H1 (cell line): ENCODE measurements around the gene ALLC. TPM values are rescaled to one million over a fixed set of nuclear protein-coding genes. Genes with fewer than 3 reads are reported as not detected.

Experiments used
- CTCF ChIA-PET: fragments of 300-600 bp; sonication (Branson Sonifier 250); formaldehyde crosslinking; loops from one replicate; lab custom pipeline; 2021; ENCODE audit not compliant: partially characterized antibody; lab: Charles Lee
- POLR2A ChIA-PET: fragments of 300-600 bp; sonication (Branson Sonifier 250); formaldehyde crosslinking; loops from one replicate; lab custom pipeline; 2021; ENCODE audit warnings: inconsistent platforms; ENCODE audit not compliant: partially characterized antibody; lab: Charles Lee
- DNase-seq, 2 experiments: peaks; one replicate each; pipeline versions ENCODE4 v3.0.0 to v3.0.0-alpha.2; 2010 to 2022; ENCODE audit warnings: low spot score in 2 of 2, low read depth in 1 of 2, mixed read lengths in 1 of 2
- FAIRE-seq: peaks from 2 replicates; lab custom pipeline; 2011; peaks lifted over from hg19 to GRCh38; lab: Jason Lieb, UNC
- H2AFZ ChIP-seq: 2 replicates; pipeline ENCODE4 v1.8.1; 2012; ENCODE audit warnings: low read length, inconsistent platforms
- H2AK5ac ChIP-seq: 2 replicates; pipeline ENCODE4 v1.6.1; 2013; ENCODE audit warnings: low read depth, low read length
- H2BK120ac ChIP-seq: replicated peaks from 2 replicates; pipeline ENCODE3; 2013; ENCODE audit warnings: low read depth, low read length, inconsistent platforms
- H2BK12ac ChIP-seq: 2 replicates; pipeline ENCODE4 v1.6.1; 2013; ENCODE audit warnings: low read depth, low read length
- H2BK15ac ChIP-seq: 2 replicates; pipeline ENCODE4 v1.6.1; 2013; ENCODE audit warnings: low read length
- H2BK20ac ChIP-seq: 2 replicates; pipeline ENCODE4 v1.6.1; 2013; ENCODE audit warnings: low read length
- H2BK5ac ChIP-seq: 2 replicates; pipeline ENCODE4 v1.6.1; 2013; ENCODE audit warnings: low read depth, low read length
- H3K14ac ChIP-seq: 2 replicates; pipeline ENCODE4 v1.6.1; 2013; ENCODE audit warnings: inconsistent platforms; ENCODE audit not compliant: insufficient read length
- H3K18ac ChIP-seq: 2 replicates; pipeline ENCODE4 v1.6.1; 2013; ENCODE audit warnings: low read length; ENCODE audit errors: extremely low read depth
- H3K23ac ChIP-seq: 2 replicates; pipeline ENCODE4 v1.6.1; 2013; ENCODE audit warnings: inconsistent platforms; ENCODE audit not compliant: insufficient read length
- H3K23me2 ChIP-seq: 2 replicates; pipeline ENCODE4 v1.6.1; 2013; ENCODE audit warnings: low read depth, low read length
- H3K27ac ChIP-seq: 2 replicates; pipeline ENCODE4 v1.6.1; 2011; ENCODE audit warnings: low read depth, low read length, inconsistent platforms
- H3K27me3 ChIP-seq, 4 experiments: replicated peaks in 1 of 4; 1 replicate in 1 of 4; 2 replicates in 3 of 4; pipeline versions ENCODE4 v1.6.1 to v1.8.1; 2011 to 2013; ENCODE audit warnings: low read length in 3 of 4, mild to moderate bottlenecking in 3 of 4, inconsistent platforms in 2 of 4, mixed read lengths in 2 of 4, moderate library complexity in 1 of 4; ENCODE audit not compliant: control insufficient read depth in 3 of 4, insufficient read depth in 3 of 4; ENCODE audit errors: extremely low read depth in 1 of 4
- H3K36me3 ChIP-seq, 4 experiments: 2 replicates each; pipeline versions ENCODE4 v1.6.1 to v1.8.1; 2011 to 2013; ENCODE audit warnings: mild to moderate bottlenecking in 4 of 4, low read length in 3 of 4, moderate library complexity in 2 of 4, control low read depth in 1 of 4, inconsistent platforms in 1 of 4; ENCODE audit not compliant: insufficient read depth in 4 of 4, control insufficient read depth in 2 of 4
- H3K4ac ChIP-seq: replicated peaks from 2 replicates; pipeline ENCODE3; 2013; ENCODE audit warnings: low read length, low read depth, mixed read lengths, inconsistent platforms; ENCODE audit not compliant: insufficient read length
- H3K4me1 ChIP-seq, 4 experiments: replicated peaks in 1 of 4; 1 replicate in 1 of 4; 2 replicates in 3 of 4; pipeline versions ENCODE4 v1.6.1 to v1.8.1; 2011 to 2013; ENCODE audit warnings: low read length in 3 of 4, inconsistent platforms in 2 of 4, mixed read lengths in 1 of 4; ENCODE audit not compliant: insufficient read depth in 4 of 4, control insufficient read depth in 3 of 4
- H3K4me2 ChIP-seq, 2 experiments: 2 replicates each; pipeline versions ENCODE4 v1.6.1 to v1.8.1; 2011 to 2013; ENCODE audit warnings: low read depth in 2 of 2, low read length in 2 of 2, control low read depth in 1 of 2, inconsistent platforms in 1 of 2, mild to moderate bottlenecking in 1 of 2; ENCODE audit not compliant: insufficient read depth in 1 of 2
- H3K4me3 ChIP-seq, 4 experiments: fragments of 200-600, 300-600 bp in 1 of 4; sonication (generic), shearing (Covaris generic), sonication (Bioruptor Twin) in 1 of 4; 2 replicates each; pipeline versions ENCODE4 v1.5.1 to v1.8.1; 2011 to 2016; ENCODE audit warnings: low read length in 4 of 4, low read depth in 3 of 4, control low read depth in 2 of 4, inconsistent platforms in 2 of 4, mild to moderate bottlenecking in 2 of 4, mixed read lengths in 1 of 4, moderate library complexity in 1 of 4; ENCODE audit not compliant: insufficient read depth in 2 of 4; ENCODE audit errors: extremely low read depth in 1 of 4
- H3K56ac ChIP-seq: replicated peaks from 2 replicates; pipeline ENCODE3; 2013; ENCODE audit warnings: low read depth, mild to moderate bottlenecking, mixed read lengths, low read length, inconsistent platforms; ENCODE audit not compliant: insufficient read length
- H3K79me1 ChIP-seq: 2 replicates; pipeline ENCODE4 v1.6.1; 2013; ENCODE audit warnings: low read depth, low read length, control low read depth
- H3K79me2 ChIP-seq, 2 experiments: 2 replicates each; pipeline versions ENCODE4 v1.6.1 to v1.8.1; 2012 to 2013; ENCODE audit warnings: low read length in 2 of 2, mild to moderate bottlenecking in 2 of 2, inconsistent platforms in 1 of 2; ENCODE audit not compliant: insufficient read depth in 2 of 2, control insufficient read depth in 1 of 2
- H3K9ac ChIP-seq, 4 experiments: replicated peaks in 1 of 4; 1 replicate in 1 of 4; 2 replicates in 3 of 4; pipeline versions ENCODE4 v1.6.1 to v1.8.1; 2011 to 2013; ENCODE audit warnings: low read depth in 3 of 4, low read length in 3 of 4, control low read depth in 2 of 4, mild to moderate bottlenecking in 2 of 4, moderate library complexity in 2 of 4, inconsistent platforms in 1 of 4; ENCODE audit errors: extremely low read depth in 1 of 4
- H3K9me3 ChIP-seq, 2 experiments: 2 replicates each; pipeline versions ENCODE4 v1.6.1 to v1.8.1; 2012 to 2013; ENCODE audit warnings: mild to moderate bottlenecking in 2 of 2, moderate library complexity in 2 of 2, control low read depth in 1 of 2, inconsistent platforms in 1 of 2, low read depth in 1 of 2, low read length in 1 of 2, mixed read lengths in 1 of 2; ENCODE audit not compliant: insufficient read depth in 2 of 2
- H4K20me1 ChIP-seq, 2 experiments: replicated peaks in 1 of 2; 2 replicates each; pipeline versions ENCODE3 to v1.8.1; 2011 to 2013; ENCODE audit warnings: inconsistent platforms in 2 of 2, low read length in 2 of 2, mild to moderate bottlenecking in 1 of 2; ENCODE audit not compliant: insufficient read depth in 2 of 2, control insufficient read depth in 1 of 2
- H4K5ac ChIP-seq: 2 replicates; pipeline ENCODE4 v1.6.1; 2013; ENCODE audit warnings: low read length, low read depth, mixed read lengths, inconsistent platforms; ENCODE audit not compliant: insufficient read length
- H4K8ac ChIP-seq: 2 replicates; pipeline ENCODE4 v1.8.0; 2013; ENCODE audit warnings: mild to moderate bottlenecking, moderate library complexity, low read length, inconsistent platforms; ENCODE audit not compliant: insufficient read depth; ENCODE audit errors: extremely low read depth
- H4K91ac ChIP-seq: replicated peaks from 2 replicates; pipeline ENCODE3; 2013; ENCODE audit warnings: low read length, mixed read lengths, inconsistent platforms; ENCODE audit not compliant: insufficient read length
- CEBPB ChIP-seq: IDR thresholded peaks from 2 replicates; pipeline ENCODE4 v1.6.1; 2012; ENCODE audit warnings: low read depth, low read length
- CHD2 ChIP-seq: IDR thresholded peaks from 2 replicates; pipeline ENCODE4 v1.6.1; 2012; ENCODE audit warnings: low read length, improper control_type of control experiment
- CTBP2 ChIP-seq: IDR thresholded peaks from 2 replicates; pipeline ENCODE4 v1.7.0; 2011; ENCODE audit warnings: borderline replicate concordance, mild to moderate bottlenecking, moderate library complexity, mixed read lengths, low read length; ENCODE audit not compliant: insufficient read depth, insufficient read length
- GABPA ChIP-seq: IDR thresholded peaks from 2 replicates; pipeline ENCODE4 v1.6.1; 2011; ENCODE audit warnings: mild to moderate bottlenecking, low read length, moderate library complexity, borderline replicate concordance; ENCODE audit not compliant: insufficient read depth
- GTF2F1 ChIP-seq: IDR thresholded peaks from 2 replicates; pipeline ENCODE4 v1.6.1; 2012; ENCODE audit warnings: low read depth, low read length, improper control_type of control experiment, borderline replicate concordance
- HDAC6 ChIP-seq: IDR thresholded peaks from one replicate; pipeline ENCODE4 v1.7.1; 2012; ENCODE audit warnings: low read depth, mild to moderate bottlenecking, inconsistent platforms, low read length, moderate library complexity
- JUN ChIP-seq: IDR thresholded peaks from 2 replicates; pipeline ENCODE4 v1.6.1; 2011; ENCODE audit warnings: low read depth, mild to moderate bottlenecking, improper control_type of control experiment, low read length
- KDM5A ChIP-seq: fragments of 200-600 bp; IDR thresholded peaks from 2 replicates; pipeline ENCODE4 v1.7.1; 2012; ENCODE audit warnings: mild to moderate bottlenecking, low read length, inconsistent platforms, mixed read lengths
- PHF8 ChIP-seq: fragments of 200-600 bp; sonication (generic); conservative IDR thresholded peaks from 2 replicates; pipeline ENCODE4 v1.7.1; 2012; ENCODE audit warnings: low read depth, mild to moderate bottlenecking, inconsistent platforms, low read length, moderate library complexity
- POLR2A ChIP-seq, 2 experiments: IDR thresholded peaks; 1 replicate in 1 of 2; 2 replicates in 1 of 2; pipeline ENCODE4 v1.6.1; 2011; ENCODE audit warnings: low read depth in 2 of 2, low read length in 2 of 2, mild to moderate bottlenecking in 2 of 2; ENCODE audit errors: control extremely low read depth in 1 of 2
- RXRA ChIP-seq: IDR thresholded peaks from 2 replicates; pipeline ENCODE4 v1.6.1; 2011; ENCODE audit warnings: low read depth, mild to moderate bottlenecking, low read length, moderate library complexity; ENCODE audit not compliant: insufficient read depth
- SP4 ChIP-seq: IDR thresholded peaks from 2 replicates; pipeline ENCODE4 v1.6.1; 2012; ENCODE audit warnings: low read length, inconsistent platforms
- SRF ChIP-seq: IDR thresholded peaks from 2 replicates; pipeline ENCODE4 v1.6.1; 2011; ENCODE audit warnings: mild to moderate bottlenecking, low read depth, low read length, moderate library complexity
- WGBS, 2 experiments: shearing (Covaris generic) in 1 of 2; methylation state at CpG; one replicate each; pipeline versions ENCODE4 v1.1.6 to v1.1.7; 2013 to 2015; ENCODE audit warnings: low lambda C conversion rate in 2 of 2, mixed read lengths in 2 of 2, inconsistent platforms in 1 of 2, low coverage in 1 of 2, missing lambda C conversion rate in 1 of 2; ENCODE audit not compliant: insufficient replicate concordance in 2 of 2, insufficient coverage in 1 of 2, insufficient read length in 1 of 2; ENCODE audit errors: extremely low coverage in 1 of 2, missing lambda C conversion rate in 1 of 2; 5-methylcytosine and 5-hydroxymethylcytosine counted together
- polyA plus RNA-seq, 7 experiments: library from polyadenylated mRNA; depleted of rRNA in 3 of 7; stranded (reverse) in 5 of 7; unstranded in 2 of 7; fragments of >200 nt in 5 of 7; fragments of 200-250 nt in 2 of 7; gene quantifications; 1 replicate in 5 of 7; 2 replicates in 1 of 7; 4 replicates in 1 of 7; pipeline versions ENCODE4 v1.2.1 to v1.2.3, GENCODE V29; 2011 to 2013; ENCODE audit warnings: missing spikeins in 2 of 7, mixed read lengths in 2 of 7
- total RNA-seq: library from RNA; stranded (reverse); fragmentation: NEBNext Ultra II Directional; extraction: Animal tissue kit (Norgen Biotek cat#: 25700); gene quantifications from 2 replicates; pipeline ENCODE4 v1.2.1, GENCODE V29; 2021
- TF ChIP-seq, protein P1 (sequence below): IDR thresholded peaks from 2 replicates; pipeline ENCODE4 v1.6.1; 2012; ENCODE audit warnings: inconsistent platforms
- TF ChIP-seq, protein P2 (sequence below): IDR thresholded peaks from 2 replicates; pipeline ENCODE4 v1.6.1; 2011; ENCODE audit warnings: low read length, improper control_type of control experiment

ALLC gene
- total and polyA plus RNA-seq, 2 of the 8 experiments (the other 6 are each of a cell fraction or from before 2014, with no cell fraction given) = not detected

DNA sequence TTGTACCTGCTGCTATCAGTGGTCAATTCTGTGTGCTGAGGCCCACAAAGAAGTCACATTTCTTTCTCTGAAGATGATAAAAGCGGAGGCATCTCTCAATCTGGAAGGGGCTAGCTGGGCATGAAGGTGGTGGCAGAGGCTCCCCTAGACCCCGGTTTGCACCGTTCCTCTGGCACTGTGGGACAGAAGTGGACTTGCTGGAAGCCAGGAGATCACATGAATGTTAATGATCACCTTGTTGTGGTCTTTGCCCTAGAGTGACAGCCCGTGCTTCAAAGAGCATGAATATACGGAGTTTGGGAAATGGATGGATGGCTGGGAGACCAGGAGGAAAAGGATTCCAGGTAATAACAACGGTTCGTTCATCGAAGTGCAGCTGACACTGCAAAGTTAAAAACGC, 20.2 kb downstream of the ALLC start:
- FAIRE-seq (no peak), DNase-seq (no peak)
- Histone ChIP-seq H4K5ac (no peak overlapping the region), H3K14ac (no peak overlapping the region), H3K4me2 (no peak overlapping the region), H2BK5ac (no peak overlapping the region), H4K8ac (no peak overlapping the region), H3K79me1 (no peaks in the 10 kb centered on the region), H2BK15ac (no peak overlapping the region), H4K91ac (no peak overlapping the region), H3K4ac (no peak overlapping the region), H2AK5ac (no peak overlapping the region), H4K20me1 (no peaks in the 10 kb centered on the region), H2BK120ac (no peak overlapping the region), H3K9me3 (no peaks in the 10 kb centered on the region), H3K23ac (no peak overlapping the region), H3K23me2 (no peaks in the 10 kb centered on the region), H3K79me2 (no peaks in the 10 kb centered on the region), H3K27me3 (no peaks in the 10 kb centered on the region; a peak in 1 of 7 replicates), H3K4me3 (no peak overlapping the region), H3K56ac (no peak overlapping the region), H2BK12ac (no peak overlapping the region), H3K4me1 (no peaks in the 10 kb centered on the region), H2BK20ac (no peak overlapping the region), H3K27ac (no peak overlapping the region), H3K9ac (no peak overlapping the region), H2AFZ (no peak overlapping the region), H3K18ac (no peak overlapping the region), H3K36me3 (no peaks in the 10 kb centered on the region)
- TF ChIP-seq SP4 (no peak), GTF2F1 (no peak), RXRA (no peak), KDM5A (no peak), POLR2A (IDR thresholded peaks at IDR 0.05; ENCODE audit: control extremely low read depth in 1 of 2, low read depth in 2 of 2, low read length in 2 of 2) (no peak), JUN (no peak), GABPA (no peak), CEBPB (no peak), CTBP2 (no peak), SRF (no peak), PHF8 (no peak), HDAC6 (no peak), CHD2 (no peak)
- TF ChIP-seq, protein P1, sequence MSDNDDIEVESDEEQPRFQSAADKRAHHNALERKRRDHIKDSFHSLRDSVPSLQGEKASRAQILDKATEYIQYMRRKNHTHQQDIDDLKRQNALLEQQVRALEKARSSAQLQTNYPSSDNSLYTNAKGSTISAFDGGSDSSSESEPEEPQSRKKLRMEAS = no peak
- TF ChIP-seq, protein P2, sequence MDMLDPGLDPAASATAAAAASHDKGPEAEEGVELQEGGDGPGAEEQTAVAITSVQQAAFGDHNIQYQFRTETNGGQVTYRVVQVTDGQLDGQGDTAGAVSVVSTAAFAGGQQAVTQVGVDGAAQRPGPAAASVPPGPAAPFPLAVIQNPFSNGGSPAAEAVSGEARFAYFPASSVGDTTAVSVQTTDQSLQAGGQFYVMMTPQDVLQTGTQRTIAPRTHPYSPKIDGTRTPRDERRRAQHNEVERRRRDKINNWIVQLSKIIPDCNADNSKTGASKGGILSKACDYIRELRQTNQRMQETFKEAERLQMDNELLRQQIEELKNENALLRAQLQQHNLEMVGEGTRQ = no peak
- POLR2A ChIA-PET = no interaction called here
- CTCF ChIA-PET = no interaction called here
- WGBS, 2 experiments = 85% methylated on average over 9 of the region's 9 CpGs; no CpG with 5 or more reads in 1 of the 2 experiments
